Measurements from ENCODE around the gene NDUFS2.

The NDUFS2 gene

GRCh38 chr1:161196521-161197451, 5.4 kb upstream of the NDUFS2 start:
- no peak for DNase-seq

DNA sequence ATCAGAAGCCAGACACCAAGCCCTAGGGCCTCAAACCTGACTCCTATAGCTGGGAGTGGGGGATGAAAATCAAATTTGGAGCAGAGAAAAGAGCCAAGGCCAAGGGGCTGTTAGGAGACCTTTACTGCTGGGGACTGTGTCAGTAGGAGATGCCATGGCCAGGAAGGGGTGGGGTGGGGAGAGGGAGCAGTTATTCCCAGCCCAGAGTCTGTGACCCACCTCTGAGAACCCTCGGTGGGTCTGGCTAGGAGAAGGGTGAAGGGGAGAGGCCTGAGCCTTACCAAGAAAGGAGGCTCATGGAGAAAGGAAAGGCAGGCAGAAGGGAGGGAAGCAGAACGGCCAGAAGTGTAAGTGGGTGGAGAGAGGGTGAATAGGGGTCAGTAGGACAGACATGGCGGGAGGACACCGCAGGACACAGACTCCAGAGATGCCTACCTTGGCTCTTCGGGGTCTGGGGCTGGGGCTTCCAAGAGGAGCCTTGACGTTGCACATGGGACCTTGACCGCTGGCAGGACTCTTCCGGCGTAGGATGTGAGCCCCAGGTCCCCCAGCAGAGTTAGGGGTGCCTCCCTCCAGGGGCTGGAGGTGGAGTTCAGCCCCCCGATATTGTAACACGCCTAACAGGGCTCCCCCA, 4.5 kb upstream of the NDUFS2 start:
- DNase-seq, result no peak

DNA sequence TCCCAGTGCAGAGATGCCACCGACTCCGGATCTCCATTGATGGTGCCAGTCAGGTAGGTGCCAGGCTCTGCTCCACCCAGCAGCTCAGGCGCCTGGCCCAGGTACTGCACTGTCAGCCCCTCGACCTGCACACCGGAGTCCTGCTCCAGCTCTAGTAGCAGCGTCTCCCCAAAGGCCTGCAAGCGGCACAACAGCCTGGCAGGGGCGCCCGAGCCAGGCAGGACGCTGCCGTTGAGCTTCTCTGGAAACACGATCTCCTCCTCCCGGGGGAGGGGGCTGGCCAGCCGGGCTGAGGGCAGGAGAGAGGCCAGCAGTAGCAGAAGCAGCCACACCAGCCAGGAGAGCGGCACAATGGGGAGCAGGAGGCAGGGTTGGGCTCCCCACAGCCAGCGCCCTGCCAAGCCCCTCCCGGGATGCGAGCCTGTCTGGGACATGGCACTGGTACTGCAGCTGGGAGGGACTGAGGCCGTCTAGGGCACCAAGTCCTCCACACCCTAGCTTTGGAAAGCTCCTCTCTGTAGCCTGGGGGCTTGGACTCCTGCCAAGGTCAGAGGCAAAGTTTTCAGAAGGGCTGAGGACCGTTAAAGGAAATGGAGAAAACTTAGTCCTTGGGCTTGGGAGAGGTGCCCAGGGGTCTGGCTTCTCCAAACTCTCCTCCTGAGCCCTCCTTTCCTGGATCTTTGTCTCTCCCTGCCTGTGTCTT, 3.8 kb upstream of the NDUFS2 start:
- peak; percentile 46 for DNase-seq

- DNase-seq, result no peak
These were observed 3.2 kb upstream of the NDUFS2 start, which contains the start of gene ADAMTS4 for GRCh38 chr1:161198897-161199431. ADAMTS4 (minus strand) TSS chr1:161199054; CDS start chr1:161198627, 427 bp downstream.

DNA sequence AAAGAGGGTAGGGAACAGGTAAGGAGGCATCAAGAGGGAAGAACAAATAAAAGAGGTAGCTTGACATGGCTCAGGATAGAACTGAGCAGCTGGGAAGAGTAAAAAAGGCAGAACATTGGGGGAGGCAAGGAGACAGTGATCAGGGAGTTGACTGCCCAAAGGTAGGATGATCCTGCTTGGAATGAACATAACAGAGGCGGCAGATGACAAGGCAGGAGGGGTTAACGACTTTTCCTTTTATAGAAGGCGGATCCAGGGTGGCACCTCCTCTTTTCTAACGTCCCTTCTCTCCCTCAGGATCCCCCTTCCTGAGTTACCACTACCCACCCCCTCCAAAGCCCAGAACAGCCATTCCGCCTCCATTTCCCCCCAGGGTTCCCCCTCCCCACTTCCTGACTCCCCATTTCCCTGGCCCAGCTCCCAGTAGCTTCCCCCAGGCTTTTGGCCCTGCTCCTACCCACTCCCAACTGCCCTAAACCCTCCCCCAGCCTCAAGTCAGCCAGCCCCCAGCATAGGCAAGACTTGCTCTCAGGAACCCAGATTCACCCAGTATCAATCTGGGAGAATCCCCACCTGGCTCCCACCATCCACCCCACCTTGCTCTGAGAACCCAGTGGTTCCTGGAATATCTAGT, 2.5 kb upstream of the NDUFS2 start:
- no peak for DNase-seq

- DNase-seq, result no peak
These were observed 1.7 kb upstream of the NDUFS2 start for GRCh38 chr1:161200421-161200991.

- DNase-seq, result no peak
These were observed 953 bp upstream of the NDUFS2 start for GRCh38 chr1:161200992-161201835.

DNA sequence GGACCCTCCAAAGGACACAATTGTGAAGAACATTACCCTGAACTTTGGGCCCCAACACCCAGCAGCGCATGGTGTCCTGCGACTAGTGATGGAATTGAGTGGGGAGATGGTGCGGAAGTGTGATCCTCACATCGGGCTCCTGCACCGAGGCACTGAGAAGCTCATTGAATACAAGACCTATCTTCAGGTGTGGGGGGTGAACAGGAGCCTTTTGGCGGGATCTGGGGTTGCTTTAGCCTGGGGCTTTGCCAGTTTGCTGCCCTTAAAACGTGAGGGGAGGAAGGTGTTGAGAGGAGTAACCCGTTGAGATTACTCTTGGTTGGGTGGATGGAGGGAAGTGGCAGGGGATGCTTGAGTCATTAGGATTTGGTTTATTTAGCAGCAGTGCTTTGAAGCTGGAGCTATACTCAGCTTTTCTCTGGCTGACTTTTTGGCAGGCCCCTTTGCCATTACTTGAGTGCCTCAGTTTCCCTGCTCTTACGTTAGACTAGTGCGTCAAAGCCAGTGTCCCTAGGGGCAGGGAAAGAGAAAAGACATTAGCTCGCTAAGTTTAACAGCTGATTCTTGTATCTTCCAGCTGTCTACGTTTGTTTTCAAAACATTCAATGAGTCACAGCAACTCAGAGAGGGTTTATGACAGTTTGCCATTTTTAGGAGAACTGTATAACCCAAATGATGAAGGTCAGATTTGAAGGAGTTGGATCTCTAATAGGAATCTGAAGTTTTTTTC, 4.4 kb downstream of the NDUFS2 start:
- DNase-seq, result no peak

DNA sequence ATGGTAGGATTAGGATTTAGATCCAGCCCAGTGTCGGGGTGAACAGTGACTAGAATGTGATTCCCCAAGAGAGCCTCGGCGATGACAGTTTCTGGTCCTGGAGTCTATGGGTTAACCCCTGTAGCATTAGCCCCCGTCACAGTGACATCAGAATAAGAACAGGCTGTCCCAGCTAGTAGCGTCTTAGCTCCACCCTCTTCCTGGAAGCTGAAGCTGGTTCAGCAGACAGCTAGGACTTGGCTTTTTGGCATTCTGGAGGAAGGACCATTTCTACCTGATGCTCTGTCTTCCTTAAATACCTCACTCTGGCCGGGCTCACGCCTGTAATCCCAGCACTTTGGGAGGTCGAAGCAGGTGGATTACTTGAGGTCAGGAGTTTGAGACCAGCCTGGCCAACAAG, 5.0 kb downstream of the NDUFS2 start:
- DNase-seq, result no peak

DNA sequence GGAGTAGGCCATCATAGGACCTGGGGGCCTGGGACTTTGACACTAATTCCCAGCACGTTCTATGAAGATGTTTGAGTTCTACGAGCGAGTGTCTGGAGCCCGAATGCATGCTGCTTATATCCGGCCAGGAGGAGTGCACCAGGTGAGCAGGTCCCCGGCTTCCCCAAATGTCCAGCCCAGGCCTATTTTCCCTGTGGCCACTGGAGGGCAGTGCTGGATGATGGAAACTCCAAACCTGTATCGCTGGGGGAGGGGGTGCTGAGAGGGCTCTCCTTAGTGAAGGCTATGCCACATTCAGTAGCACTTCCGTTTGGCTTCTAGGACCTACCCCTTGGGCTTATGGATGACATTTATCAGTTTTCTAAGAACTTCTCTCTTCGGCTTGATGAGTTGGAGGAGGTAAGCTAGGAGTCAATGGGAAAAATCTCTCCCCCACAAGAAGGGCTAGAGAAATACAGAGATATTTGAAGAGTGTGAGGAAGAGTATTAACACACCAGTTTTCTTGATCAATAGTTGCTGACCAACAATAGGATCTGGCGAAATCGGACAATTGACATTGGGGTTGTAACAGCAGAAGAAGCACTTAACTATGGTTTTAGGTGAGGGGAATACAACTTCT, 7.7 kb downstream of the NDUFS2 start:
- peak; percentile 78 for DNase-seq

DNA sequence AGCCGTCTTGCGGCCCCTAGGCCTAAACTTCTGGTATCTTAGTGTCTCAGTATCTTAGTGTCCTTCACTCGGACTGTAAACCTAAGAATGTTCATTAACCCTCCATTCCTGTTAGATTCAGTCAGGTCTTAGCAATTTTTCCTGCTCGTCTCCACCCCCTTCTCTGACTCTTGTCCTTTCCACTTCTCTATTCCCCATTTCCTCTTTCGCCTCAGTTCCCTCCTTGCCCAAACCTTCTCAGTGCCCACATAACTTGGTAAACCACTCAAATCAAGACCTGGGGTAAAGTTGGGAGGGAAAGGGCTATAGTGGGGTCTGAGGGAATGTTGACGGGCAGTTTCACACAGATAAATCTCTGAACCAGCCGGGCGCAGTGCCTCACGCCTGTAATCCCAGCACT, 12.2 kb downstream of the NDUFS2 start:
- DNase-seq, result no peak

- DNase-seq, result peak; percentile 35
These were observed 12.9 kb downstream of the NDUFS2 start, which contains the start of gene FCER1G for GRCh38 chr1:161215076-161215475. FCER1G (plus strand) TSS chr1:161215295; CDS start chr1:161215322, 27 bp downstream.

DNA sequence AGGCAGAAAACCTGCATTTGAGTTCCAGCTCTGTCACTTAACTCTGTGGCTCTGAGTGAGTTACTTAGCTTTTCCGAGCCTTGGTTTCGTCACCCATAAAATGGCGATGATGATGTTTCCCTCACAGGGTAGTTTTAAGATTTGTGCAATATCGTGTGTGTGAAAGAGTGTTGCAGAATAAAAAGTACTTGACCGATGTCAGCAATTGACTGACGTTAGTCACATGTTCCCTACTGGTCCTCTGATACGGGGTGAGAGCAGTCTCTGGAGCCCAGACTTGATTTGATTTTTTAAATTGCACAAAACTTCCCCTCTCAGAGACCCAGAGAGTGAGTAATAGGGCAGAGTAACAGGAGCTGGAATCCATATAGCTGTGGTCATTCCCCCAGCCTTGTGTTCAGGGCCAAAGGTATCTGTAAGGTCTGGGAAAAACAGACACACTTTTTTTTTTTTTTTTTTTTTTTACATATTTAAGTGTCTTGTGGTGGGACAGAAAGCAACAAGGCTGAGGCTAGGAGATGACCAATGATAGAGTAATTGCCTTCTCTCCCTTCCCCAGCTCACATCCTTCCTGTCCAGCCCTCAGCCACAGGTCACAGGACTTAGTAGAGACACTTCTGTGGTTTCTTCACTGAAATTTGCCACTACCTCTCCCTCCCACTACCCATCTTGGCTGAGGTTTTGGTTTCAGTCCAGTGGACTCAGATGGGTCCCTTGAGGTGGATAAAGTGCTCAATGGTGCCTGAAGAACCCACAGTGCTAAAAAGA, 15.0 kb downstream of the NDUFS2 start:
- DNase-seq, result no peak

DNA sequence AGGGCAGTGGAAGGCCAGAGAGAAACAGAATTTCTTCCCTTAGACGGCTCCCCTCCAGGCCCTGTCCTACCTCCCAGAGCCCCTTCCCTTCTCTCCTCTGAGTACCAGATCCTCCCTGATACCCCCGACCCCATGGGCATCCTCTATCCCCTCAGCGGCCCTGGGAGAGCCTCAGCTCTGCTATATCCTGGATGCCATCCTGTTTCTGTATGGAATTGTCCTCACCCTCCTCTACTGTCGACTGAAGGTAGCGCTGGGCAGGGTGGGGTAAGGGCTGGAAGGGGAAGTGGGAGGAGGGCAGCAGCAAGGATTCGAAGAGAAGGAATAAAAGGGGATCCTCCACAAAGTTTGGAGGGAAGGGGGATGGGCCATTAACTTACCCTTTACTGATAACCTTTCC, 15.7 kb downstream of the NDUFS2 start:
- no peak for DNase-seq

DNA sequence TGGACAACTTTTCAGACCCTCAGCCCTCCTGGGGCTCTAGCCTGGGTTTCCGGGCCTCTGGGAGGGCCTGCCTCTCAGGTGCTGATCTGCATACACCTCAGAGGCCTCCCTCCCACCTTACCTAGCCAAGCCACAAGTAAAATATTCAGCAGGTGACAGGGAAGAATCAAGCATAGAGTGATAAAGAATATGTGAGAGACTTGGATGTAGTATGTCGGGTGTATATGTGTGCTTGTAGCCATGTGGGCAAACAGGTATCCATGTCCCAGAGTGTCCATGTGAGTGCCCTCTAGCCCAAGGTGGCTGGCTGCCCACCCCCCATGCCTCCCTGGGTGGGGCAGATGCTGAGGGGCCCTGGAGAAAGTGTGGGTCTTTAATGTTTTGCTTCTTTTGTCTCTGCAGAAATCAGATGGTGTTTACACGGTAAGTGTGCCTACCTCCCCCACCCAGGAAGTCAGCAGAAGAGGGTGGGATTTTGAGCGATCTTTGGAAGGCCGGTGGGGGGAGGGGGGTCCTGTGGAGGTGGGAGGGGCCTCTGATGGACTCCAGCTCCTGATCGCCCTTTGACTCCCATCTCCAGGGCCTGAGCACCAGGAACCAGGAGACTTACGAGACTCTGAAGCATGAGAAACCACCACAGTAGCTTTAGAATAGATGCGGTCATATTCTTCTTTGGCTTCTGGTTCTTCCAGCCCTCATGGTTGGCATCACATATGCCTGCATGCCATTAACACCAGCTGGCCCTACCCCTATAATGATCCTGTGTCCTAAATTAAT, 16.3 kb downstream of the NDUFS2 start:
- DNase-seq, result no peak

DNA sequence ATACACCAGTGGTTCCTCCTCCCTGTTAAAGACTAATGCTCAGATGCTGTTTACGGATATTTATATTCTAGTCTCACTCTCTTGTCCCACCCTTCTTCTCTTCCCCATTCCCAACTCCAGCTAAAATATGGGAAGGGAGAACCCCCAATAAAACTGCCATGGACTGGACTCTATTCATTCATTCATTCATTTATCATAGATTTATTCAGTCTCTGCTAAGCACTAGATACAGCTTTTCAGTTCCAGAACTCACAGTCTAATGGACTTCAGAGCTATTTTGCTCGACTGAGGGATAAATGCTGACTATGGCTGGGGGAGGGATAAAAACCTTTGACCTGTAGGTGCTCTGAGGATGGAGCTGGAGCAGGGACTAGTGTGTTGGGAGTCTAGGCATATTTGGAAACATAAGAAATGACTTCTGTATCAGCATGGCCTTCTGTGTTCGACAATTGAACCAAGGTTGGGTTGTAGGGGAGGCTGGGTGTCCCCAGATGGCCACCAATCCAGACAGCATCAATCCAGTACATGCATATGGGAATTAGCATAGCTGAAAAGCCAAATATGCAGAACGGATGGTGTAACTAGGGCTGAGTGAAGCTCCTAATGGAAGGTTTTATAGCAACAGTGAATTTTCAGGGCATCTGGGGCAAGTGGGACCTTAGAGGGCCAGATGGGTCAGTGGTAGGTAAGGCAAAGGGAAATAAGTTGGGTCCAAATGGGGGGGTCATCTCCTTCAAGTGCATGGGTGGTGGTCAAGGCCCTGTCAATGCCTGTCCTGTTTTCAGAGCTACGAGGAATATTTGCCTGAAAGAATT, 17.1 kb downstream of the NDUFS2 start:
- no peak for DNase-seq

GRCh38 chr1:161220002-161220401, 17.8 kb downstream of the NDUFS2 start:
- no peak for DNase-seq

Data from hematopoietic multipotent progenitor cell treated with erythropoietin and hydrocortisone succinate and interleukin-3 and kit ligand, for 8 days (in vitro differentiated cells).